Stimulated activated CD8-positive, alpha-beta memory T cell treated with anti-CD3 and anti-CD28 coated beads, Interleukin-15, amount 100 ng/mL, for 48 hours (primary cell): ENCODE results near the gene PLCD1.
"Not testable (repeated sequence)": the region's sequence is repeated elsewhere in the genome, so short reads cannot be mapped to it uniquely, and the experiment has no call there.

ENCODE experiments used
- DNase-seq, 2 donors: peaks; one replicate each; pipeline ENCODE4 v3.0.0-alpha.2; 2020; ENCODE audit warnings: low read depth in 2 of 2

Gene PLCD1

GRCh38 chr3:38029400-38030125 lies at the start of gene PLCD1:
Gene PLCD1 (minus strand): TSS chr3:38029642. CDS start chr3:38029539, 103 bp downstream.
- DNase-seq = no peak

- not testable (repeated sequence) for DNase-seq
Observed at GRCh38 chr3:38077073-38077472, 47.6 kb upstream of the PLCD1 start.

- DNase-seq = no peak
Observed at GRCh38 chr3:38070013-38070412, 40.6 kb upstream of the PLCD1 start.

GRCh38 chr3:38067508-38068233 lies 38.2 kb upstream of the PLCD1 start:
- DNase-seq = no peak

- not testable (repeated sequence) for DNase-seq
Observed at GRCh38 chr3:38064453-38064852, 35.0 kb upstream of the PLCD1 start.

- no peak for DNase-seq
Observed at GRCh38 chr3:38062809-38063208, 33.4 kb upstream of the PLCD1 start.

GRCh38 chr3:38059591-38059990 lies 30.1 kb upstream of the PLCD1 start:
- DNase-seq = no peak

- no peak for DNase-seq
Observed at GRCh38 chr3:38059148-38059547, 29.7 kb upstream of the PLCD1 start.

GRCh38 chr3:38054499-38055001 lies 25.1 kb upstream of the PLCD1 start:
- DNase-seq = no peak

- not testable (repeated sequence) for DNase-seq
Observed at GRCh38 chr3:38053813-38054498, 24.5 kb upstream of the PLCD1 start.

GRCh38 chr3:38053286-38053685 lies 23.8 kb upstream of the PLCD1 start:
- DNase-seq = not testable (repeated sequence)

- no peak for DNase-seq
Observed at GRCh38 chr3:38051131-38051530, 21.7 kb upstream of the PLCD1 start.

- no peak for DNase-seq
Observed at GRCh38 chr3:38049358-38050126, 20.1 kb upstream of the PLCD1 start.

GRCh38 chr3:38047896-38048295 lies 18.5 kb upstream of the PLCD1 start:
- DNase-seq = no peak

- DNase-seq = no peak
Observed at GRCh38 chr3:38046821-38047220, 17.4 kb upstream of the PLCD1 start.

- no peak for DNase-seq
Observed at GRCh38 chr3:38046027-38046426, 16.6 kb upstream of the PLCD1 start.

GRCh38 chr3:38043486-38043885 lies 14.0 kb upstream of the PLCD1 start:
- no peak for DNase-seq

GRCh38 chr3:38040401-38040800 lies 11.0 kb upstream of the PLCD1 start:
- no peak for DNase-seq

GRCh38 chr3:38039899-38040261 lies 10.4 kb upstream of the PLCD1 start:
- DNase-seq = no peak

- peak; percentile 72 to 76 for DNase-seq
Observed at GRCh38 chr3:38039101-38039898, 9.9 kb upstream of the PLCD1 start, which contains the start of gene DLEC1. Gene DLEC1 (plus strand): TSS chr3:38039208. CDS start chr3:38039226, 18 bp downstream.

GRCh38 chr3:38038447-38038911 lies 9.0 kb upstream of the PLCD1 start:
- DNase-seq = no peak
